Measurements from ENCODE around the gene NR1H4. TPM values are rescaled to one million over a fixed set of nuclear protein-coding genes. Genes with fewer than 3 reads are reported as not detected.

NR1H4 gene
- total RNA-seq, 4 donors from 2014 or later, result 0.13 TPM; not detected in 3

DNA sequence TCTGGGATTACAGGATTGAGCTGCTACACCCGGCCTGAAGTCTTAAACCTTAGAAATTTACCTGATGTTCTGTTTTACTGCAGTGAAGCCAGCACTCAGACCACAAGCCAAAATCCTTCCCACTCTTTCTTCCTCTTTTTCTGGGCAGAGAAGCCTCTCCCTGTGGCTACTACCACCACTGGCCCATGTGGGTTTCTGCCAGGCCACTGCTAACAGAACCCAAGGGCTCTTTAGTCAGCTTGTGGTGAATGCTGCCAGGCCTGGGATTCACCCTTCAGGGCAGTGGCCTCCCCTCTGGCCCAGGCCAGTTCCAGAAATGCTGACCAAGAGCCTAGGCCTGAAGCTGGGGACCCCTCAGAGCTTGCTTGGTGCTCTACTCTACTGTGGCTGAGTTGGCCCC is 135.1 kb downstream of the NR1H4 start:
- no peak for DNase-seq (ENCODE audit: extremely low spot score)
- WGBS, result 100% methylated on average over 1 of the region's 1 CpG
- Histone ChIP-seq H3K4me3 (no peak overlapping the region), H3K27ac (replicated peaks in 1 of 4) (no peak overlapping the region), H3K9me3 (peaks cover 0 to 5% (median 0%) of the 10 kb centered on the region in 4 donors), H3K4me1 (no peaks in the 10 kb centered on the region), H3K27me3 (no peaks in the 10 kb centered on the region), H3K36me3 (no peaks in the 10 kb centered on the region)
- TF ChIP-seq, protein P1, sequence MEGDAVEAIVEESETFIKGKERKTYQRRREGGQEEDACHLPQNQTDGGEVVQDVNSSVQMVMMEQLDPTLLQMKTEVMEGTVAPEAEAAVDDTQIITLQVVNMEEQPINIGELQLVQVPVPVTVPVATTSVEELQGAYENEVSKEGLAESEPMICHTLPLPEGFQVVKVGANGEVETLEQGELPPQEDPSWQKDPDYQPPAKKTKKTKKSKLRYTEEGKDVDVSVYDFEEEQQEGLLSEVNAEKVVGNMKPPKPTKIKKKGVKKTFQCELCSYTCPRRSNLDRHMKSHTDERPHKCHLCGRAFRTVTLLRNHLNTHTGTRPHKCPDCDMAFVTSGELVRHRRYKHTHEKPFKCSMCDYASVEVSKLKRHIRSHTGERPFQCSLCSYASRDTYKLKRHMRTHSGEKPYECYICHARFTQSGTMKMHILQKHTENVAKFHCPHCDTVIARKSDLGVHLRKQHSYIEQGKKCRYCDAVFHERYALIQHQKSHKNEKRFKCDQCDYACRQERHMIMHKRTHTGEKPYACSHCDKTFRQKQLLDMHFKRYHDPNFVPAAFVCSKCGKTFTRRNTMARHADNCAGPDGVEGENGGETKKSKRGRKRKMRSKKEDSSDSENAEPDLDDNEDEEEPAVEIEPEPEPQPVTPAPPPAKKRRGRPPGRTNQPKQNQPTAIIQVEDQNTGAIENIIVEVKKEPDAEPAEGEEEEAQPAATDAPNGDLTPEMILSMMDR (IDR thresholded peaks at IDR 0.05), result no peak
- TF ChIP-seq EP300 (IDR thresholded peaks at IDR 0.05) (no peak), POLR2A (IDR thresholded peaks at IDR 0.05; ENCODE audit: low read depth) (no peak), POLR2AphosphoS5 (IDR thresholded peaks at IDR 0.05) (no peak)
- intact Hi-C loops (cut with DNase I), result no loop called here

GRCh38 chr12:100610666-100611430 is 137.2 kb downstream of the NR1H4 start:
- WGBS, result 88% methylated on average over 4 of the region's 4 CpGs
- Histone ChIP-seq H3K9me3 (peaks cover 0 to 5% (median 0%) of the 10 kb centered on the region in 4 donors), H3K4me3 (no peak overlapping the region), H3K36me3 (no peaks in the 10 kb centered on the region), H3K27ac (replicated peaks in 1 of 4) (no peak overlapping the region), H3K27me3 (no peaks in the 10 kb centered on the region), H3K4me1 (no peaks in the 10 kb centered on the region)
- intact Hi-C loops (cut with DNase I), result no loop called here
- no peak for DNase-seq (ENCODE audit: extremely low spot score)
- TF ChIP-seq POLR2AphosphoS5 (IDR thresholded peaks at IDR 0.05), result no peak
- TF ChIP-seq, protein P1 (IDR thresholded peaks at IDR 0.05), result no peak
- TF ChIP-seq EP300 (IDR thresholded peaks at IDR 0.05), result no peak
- TF ChIP-seq POLR2A (IDR thresholded peaks at IDR 0.05; ENCODE audit: low read depth), result no peak

DNA sequence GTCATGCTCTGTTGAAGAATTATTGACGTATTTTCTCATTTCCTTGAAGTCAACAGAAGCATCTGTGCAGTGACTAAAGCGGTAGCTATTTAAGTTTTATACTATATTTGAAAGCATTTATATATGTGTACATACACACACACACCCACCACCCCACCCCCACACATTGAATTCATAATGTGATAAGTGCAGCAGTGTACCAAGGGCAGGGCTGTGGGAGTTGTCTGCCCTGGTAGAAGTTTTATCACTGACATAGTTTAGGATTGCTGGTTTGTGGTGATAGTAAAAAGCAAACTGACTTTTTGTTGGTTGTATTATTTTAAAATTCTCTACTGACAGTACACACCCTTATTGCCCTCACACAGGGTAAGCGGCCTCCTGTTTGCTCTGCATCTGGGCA is 138.9 kb downstream of the NR1H4 start:
- Histone ChIP-seq H3K36me3 (no peaks in the 10 kb centered on the region), H3K4me1 (no peaks in the 10 kb centered on the region), H3K9me3 (no peaks in the 10 kb centered on the region), H3K27ac (replicated peaks in 1 of 4) (no peak overlapping the region), H3K4me3 (no peak overlapping the region), H3K27me3 (no peaks in the 10 kb centered on the region)
- 94% methylated on average over 3 of the region's 3 CpGs for WGBS
- TF ChIP-seq EP300 (IDR thresholded peaks at IDR 0.05) (no peak), POLR2AphosphoS5 (IDR thresholded peaks at IDR 0.05) (no peak), POLR2A (IDR thresholded peaks at IDR 0.05; ENCODE audit: low read depth) (no peak)
- TF ChIP-seq, protein P1 (IDR thresholded peaks at IDR 0.05), result no peak
- no peak for DNase-seq (ENCODE audit: extremely low spot score)
- intact Hi-C loops (cut with DNase I), result no loop called here

Small RNA genes within 50 kb of the gene (small RNA-seq; reads per million reads assigned to genes)
- 0 reads per million in 3 donors for gene AC010200.2

Other genes starting within 250 kb of the NR1H4 start
- under 1 TPM in 2 of 4 donors, not detected in 2; 0.34 to 0.50 TPM for gene DEPDC4, start 206.8 kb upstream of the NR1H4 start, total RNA-seq
- 10 to 100 TPM; 46.3 to 55.6 (median 51.4) TPM for gene SCYL2, start 206.7 kb upstream of the NR1H4 start, total RNA-seq
- gene SLC17A8, start 116.8 kb upstream of the NR1H4 start, total RNA-seq, result not detected
- 1 to 10 TPM; 2.9 to 7.0 (median 4.3) TPM for gene GAS2L3, start 99.8 kb downstream of the NR1H4 start, total RNA-seq